Mesothelial cell of epicardium (in vitro differentiated cells): Measurements from ENCODE around the gene EPHB6. TPM values are rescaled to one million over a fixed set of nuclear protein-coding genes. Genes with fewer than 3 reads are reported as not detected.

Experiments used
- DNase-seq, 2 experiments: peaks; one replicate each; pipeline ENCODE4 v3.0.0; 2021; ENCODE audit warnings: low spot score in 2 of 2; ENCODE audit not compliant: unreplicated experiment in 2 of 2
- H3K27ac Mint-ChIP-seq: 2 replicates; pipeline ENCODE4 v1.8.0; 2021; ENCODE audit warnings: mixed read lengths
- H3K27me3 Mint-ChIP-seq: 2 replicates; pipeline ENCODE4 v1.8.0; 2021; ENCODE audit warnings: low read depth, mixed read lengths
- H3K36me3 Mint-ChIP-seq: 2 replicates; pipeline ENCODE4 v1.8.0; 2021; ENCODE audit warnings: mixed read lengths
- H3K4me1 Mint-ChIP-seq: 2 replicates; pipeline ENCODE4 v1.8.0; 2021; ENCODE audit warnings: mixed read lengths
- H3K4me3 Mint-ChIP-seq: 2 replicates; pipeline ENCODE4 v1.8.0; 2021; ENCODE audit warnings: mild to moderate bottlenecking, moderate library complexity, mixed read lengths
- H3K9me3 Mint-ChIP-seq: 2 replicates; pipeline ENCODE4 v1.8.0; 2021; ENCODE audit warnings: mixed read lengths
- CTCF ChIP-seq: fragments of 200-600 bp; sonication (generic); IDR thresholded peaks from one replicate; pipeline ENCODE4 v1.5.0; 2021; ENCODE audit warnings: antibody characterized with exemption; ENCODE audit not compliant: unreplicated experiment
- total RNA-seq: library from RNA; stranded (reverse); gene quantifications from 3 replicates; pipeline ENCODE4 v1.2.1, GENCODE V29; 2021

Gene EPHB6
- total RNA-seq, 1 donor from 2014 or later = 28.0 TPM

GRCh38 chr7:142876236-142876960 is 21.5 kb downstream of the EPHB6 start:
- peaks cover 5% of the 10 kb centered on the region for H3K36me3 Mint-ChIP-seq
- TF ChIP-seq CTCF = no peak
- H3K27me3 Mint-ChIP-seq = no peaks in the 10 kb centered on the region
- no peak for DNase-seq
- H3K4me1 Mint-ChIP-seq = no peaks in the 10 kb centered on the region
- H3K9me3 Mint-ChIP-seq = no peaks in the 10 kb centered on the region
- H3K27ac Mint-ChIP-seq = no peak overlapping the region
- H3K4me3 Mint-ChIP-seq = no peak overlapping the region

- Mint-ChIP-seq H3K36me3 (peaks cover 4% of the 10 kb centered on the region), H3K27me3 (peaks cover 1% of the 10 kb centered on the region), H3K4me3 (no peak overlapping the region), H3K9me3 (no peaks in the 10 kb centered on the region), H3K27ac (no peak overlapping the region), H3K4me1 (peaks cover 7% of the 10 kb centered on the region)
- TF ChIP-seq CTCF = no peak
- no peak for DNase-seq
Observed at GRCh38 chr7:142876991-142877910, 22.4 kb downstream of the EPHB6 start.

GRCh38 chr7:142878315-142878714 is 23.4 kb downstream of the EPHB6 start:
- Mint-ChIP-seq H3K27me3 (peaks cover 1% of the 10 kb centered on the region), H3K27ac (no peak overlapping the region), H3K36me3 (peaks cover 2% of the 10 kb centered on the region), H3K4me3 (no peak overlapping the region), H3K4me1 (peaks cover 8% of the 10 kb centered on the region), H3K9me3 (no peaks in the 10 kb centered on the region)
- no peak for DNase-seq
- no peak for TF ChIP-seq CTCF

GRCh38 chr7:142879060-142879459 is 24.2 kb downstream of the EPHB6 start:
- H3K36me3 Mint-ChIP-seq = peaks cover 2% of the 10 kb centered on the region

More at GRCh38 chr7:142879060-142879459, 24.2 kb downstream of the EPHB6 start:
- no peak for TF ChIP-seq CTCF
- Mint-ChIP-seq H3K27ac (no peak overlapping the region), H3K4me3 (no peak overlapping the region), H3K27me3 (peaks cover 1% of the 10 kb centered on the region), H3K4me1 (peaks cover 11% of the 10 kb centered on the region), H3K9me3 (no peaks in the 10 kb centered on the region)
- no peak for DNase-seq
